GM19239 (cell line): Measurements from ENCODE around the gene CDCA4.

Source experiments
- DNase-seq: peaks from one replicate; pipeline ENCODE4 v3.0.0; 2011; ENCODE audit warnings: low spot score; ENCODE audit not compliant: insufficient read length
- FAIRE-seq: peaks from 2 replicates; lab custom pipeline; 2011; peaks lifted over from hg19 to GRCh38; lab: Jason Lieb, UNC

CDCA4 gene

DNA sequence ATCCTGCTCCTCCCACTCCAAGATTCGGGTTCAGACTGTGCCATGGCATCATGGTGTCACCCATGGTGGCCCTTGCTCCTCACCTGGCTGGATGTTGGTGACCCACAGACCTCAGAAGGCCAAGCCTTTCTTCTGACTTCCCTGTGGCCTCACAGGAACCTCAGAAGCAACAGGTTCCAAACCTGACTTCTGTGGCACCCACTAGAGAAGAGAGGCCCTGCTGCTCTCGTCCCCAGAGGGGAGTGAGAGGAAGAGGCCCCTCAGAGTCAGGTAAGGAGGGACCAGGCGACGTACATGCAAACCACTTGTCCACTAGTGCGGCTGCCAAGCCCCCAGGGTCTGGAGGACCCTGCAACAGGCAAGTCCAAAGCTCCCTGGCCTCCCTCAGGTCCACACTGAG lies 24.9 kb downstream of the CDCA4 start:
- no peak for DNase-seq
- FAIRE-seq = no peak

DNA sequence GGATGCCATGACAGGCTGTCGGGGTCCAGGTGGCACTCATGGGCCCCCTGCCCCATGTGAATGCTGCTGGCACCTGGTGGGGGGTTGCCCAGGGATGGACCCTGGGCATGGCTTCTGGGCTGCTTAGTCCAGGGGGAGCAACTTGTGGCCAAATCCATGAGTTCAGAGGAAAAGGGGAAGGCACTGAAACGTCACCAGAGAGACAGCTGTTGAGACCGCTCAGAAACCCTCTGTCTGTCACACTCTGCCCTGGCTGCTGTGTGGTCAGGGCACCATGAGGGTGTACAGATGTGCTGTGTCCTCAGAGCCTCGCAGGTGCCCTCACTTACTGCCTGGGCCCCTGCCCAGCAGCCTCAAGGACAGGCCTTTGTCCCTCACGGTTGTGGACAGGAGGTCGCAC lies 25.9 kb downstream of the CDCA4 start:
- no peak for DNase-seq
- no peak for FAIRE-seq

DNA sequence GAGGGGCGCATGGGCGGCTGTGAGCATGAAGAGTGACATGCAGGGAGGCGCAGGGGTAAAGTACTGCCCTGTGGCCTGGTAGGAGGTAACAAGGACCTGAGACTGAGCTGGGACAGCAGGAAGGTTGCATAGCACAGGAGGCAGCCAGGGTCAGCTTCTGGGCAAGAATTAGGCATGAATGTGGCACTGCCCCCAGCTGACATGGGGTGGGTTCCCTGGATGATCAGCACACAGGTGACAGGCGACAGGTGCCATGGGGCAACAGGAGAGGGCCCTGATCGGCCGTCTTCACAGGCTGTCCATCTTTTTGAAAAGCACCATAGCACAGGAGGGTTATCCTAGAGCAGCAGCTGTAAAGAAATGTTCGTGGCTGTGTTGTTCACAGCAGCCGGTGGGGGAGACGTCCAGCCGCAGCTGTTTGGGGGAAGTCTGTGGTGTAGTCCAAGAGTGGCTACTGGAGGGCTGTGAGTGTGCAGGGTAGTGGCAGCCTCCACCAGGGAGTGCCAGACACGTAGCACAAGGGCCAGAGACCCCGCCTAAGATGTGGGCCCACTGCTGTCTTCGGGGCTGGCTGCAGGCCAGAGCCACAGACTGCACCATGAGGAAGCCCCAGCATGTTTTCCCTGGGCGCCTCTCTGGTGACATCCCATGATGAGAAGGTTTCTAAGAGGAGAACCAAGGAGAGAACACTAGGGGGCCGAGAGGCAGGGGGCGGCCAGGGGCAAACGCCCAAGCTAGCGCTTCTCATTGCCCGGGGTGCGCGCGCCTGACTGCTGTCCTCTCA lies 26.9 kb downstream of the CDCA4 start:
- no peak for DNase-seq

DNA sequence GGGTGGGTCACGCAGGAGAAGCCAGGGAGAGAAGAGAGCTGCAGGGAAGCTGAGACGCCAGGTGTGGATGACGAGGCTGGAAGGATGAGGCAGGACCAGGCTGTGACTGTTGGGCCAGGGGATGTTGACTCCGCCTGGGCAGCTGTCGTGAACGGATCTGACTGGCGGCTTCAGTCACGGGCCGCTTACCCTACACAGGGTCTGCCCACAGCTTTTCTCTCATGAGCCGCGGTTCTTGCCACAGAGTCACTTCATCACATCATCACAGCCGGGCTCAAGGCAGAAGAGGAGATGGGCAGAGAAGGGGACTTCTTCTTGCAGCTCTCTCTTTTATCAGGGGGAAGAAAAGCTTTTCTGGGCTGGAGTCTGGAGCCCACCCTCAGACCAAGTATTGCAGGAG lies 27.6 kb downstream of the CDCA4 start:
- no peak for FAIRE-seq
- DNase-seq = no peak

More for the DNA sequence above, 26.9 kb downstream of the CDCA4 start:
- FAIRE-seq = no peak

DNA sequence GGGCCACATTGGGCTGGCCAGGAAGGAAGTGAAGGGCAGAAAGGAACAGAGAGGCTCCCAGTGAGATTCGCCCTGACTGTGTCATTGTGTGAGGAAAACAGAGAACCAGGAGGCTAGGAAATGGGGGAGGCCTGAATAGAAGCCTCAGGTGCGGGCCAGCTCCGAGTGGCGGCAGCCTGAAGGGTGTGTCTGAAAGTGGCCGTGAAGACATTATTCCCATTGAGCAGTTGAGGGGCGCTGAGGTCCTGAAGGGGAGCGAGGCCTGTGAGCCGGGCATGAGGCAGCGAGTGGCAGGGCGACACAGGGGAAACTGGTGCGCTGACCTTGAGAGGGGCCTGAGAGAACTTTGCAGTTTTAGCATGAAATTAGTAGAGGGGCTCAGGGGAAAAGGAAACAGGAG lies 28.4 kb downstream of the CDCA4 start:
- DNase-seq = no peak
- FAIRE-seq = no peak

DNA sequence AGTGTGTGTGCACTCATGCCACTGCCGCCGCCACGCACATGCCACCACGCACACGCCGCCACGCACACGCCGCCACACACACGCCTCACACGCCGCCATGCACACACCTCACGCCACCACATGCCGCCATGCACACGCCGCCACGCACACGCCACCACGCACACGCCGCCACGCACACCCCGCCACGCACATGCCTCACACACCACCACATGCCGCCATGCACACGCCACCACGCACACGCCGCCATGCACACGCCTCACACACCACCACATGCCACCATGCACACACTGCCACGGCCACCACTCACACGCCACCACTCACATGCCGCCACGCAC lies 29.0 kb downstream of the CDCA4 start:
- DNase-seq (no peak), FAIRE-seq (no peak)

DNA sequence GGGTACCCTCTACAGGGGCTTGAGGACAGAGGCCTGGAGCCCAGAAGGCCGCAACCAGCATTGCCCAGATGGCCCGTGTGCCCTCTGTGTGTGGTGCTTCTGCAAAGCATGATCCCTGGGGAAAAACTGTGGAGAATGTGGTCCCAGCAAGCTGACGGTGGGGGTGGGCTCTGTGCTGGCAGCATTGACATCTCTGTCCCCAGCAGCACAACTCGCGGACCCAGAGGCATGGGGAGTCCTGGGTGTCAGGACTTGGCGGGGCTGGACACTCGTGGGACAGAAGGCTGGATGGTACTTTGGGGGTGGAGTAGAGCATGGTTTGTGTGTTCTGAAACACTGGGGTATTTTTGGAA lies 31.0 kb downstream of the CDCA4 start:
- FAIRE-seq (no peak), DNase-seq (no peak)

DNA sequence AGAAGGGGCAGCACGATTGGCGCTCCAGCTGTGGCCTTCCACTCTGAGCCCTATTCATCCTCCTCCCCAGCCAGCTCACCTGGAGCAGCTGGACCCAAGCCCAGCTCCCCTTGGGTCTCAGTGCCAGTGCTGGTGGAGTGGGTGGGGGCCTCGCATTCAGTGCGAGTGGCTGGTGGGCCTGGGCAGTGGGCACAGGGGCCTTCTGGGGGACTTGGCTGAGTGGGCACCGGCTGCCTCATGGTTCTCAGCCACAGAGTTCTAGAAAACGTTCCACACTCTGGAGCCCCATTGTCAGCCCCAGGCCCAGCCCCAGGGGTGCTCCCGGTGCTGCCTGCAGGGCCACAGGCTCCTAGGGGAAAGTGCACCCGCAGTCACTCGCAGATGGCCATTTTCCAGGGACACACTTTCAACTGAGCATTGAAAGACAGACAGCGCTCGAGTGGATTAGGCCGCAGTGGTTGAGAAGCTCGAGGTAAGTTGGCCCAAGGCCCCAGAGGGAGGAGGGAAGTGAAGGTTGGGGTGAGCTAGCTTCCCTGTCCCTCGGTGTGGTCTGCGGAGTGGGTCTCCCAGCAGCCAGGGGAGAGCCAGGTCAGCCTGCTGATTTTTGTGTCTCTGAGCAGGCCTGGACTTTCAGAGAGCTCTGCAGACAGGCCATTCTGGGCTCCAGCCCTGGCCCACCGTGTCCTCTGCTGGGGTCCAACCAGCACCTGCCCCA lies 31.5 kb downstream of the CDCA4 start:
- FAIRE-seq (no peak), DNase-seq (no peak)

DNA sequence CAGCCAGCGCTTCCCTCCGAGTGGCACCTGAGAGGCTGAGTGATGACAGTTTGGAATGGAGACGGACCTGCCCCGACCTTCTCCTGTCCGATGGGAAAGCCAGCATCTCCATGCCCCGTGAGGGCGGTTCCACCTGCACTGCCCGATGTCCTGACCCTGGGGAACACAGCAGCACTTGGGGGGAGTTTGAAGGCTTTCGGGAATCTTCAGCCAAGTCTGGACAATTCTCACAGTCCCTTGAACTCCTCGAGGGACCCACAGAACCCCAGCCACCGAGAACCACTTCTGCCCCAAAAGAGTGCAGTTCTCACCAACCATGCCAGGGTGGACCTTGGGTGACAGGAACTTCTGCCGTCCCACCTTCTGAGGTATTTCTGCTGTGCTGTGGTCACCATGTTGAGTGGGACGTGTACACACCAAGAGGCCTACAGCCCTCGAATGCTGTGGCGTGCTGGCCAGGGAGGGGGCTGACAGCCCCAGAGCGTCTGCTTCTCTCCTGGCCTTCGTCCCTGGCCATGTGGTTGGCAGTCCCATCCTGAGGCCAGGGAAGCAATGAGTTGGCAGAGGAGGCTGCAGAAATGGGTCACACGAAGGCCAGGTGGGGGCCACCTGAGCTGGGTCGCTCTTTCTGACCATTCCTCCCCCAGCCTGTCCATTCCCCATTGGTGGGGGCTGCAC lies 34.3 kb downstream of the CDCA4 start:
- DNase-seq = no peak
- no peak for FAIRE-seq

DNA sequence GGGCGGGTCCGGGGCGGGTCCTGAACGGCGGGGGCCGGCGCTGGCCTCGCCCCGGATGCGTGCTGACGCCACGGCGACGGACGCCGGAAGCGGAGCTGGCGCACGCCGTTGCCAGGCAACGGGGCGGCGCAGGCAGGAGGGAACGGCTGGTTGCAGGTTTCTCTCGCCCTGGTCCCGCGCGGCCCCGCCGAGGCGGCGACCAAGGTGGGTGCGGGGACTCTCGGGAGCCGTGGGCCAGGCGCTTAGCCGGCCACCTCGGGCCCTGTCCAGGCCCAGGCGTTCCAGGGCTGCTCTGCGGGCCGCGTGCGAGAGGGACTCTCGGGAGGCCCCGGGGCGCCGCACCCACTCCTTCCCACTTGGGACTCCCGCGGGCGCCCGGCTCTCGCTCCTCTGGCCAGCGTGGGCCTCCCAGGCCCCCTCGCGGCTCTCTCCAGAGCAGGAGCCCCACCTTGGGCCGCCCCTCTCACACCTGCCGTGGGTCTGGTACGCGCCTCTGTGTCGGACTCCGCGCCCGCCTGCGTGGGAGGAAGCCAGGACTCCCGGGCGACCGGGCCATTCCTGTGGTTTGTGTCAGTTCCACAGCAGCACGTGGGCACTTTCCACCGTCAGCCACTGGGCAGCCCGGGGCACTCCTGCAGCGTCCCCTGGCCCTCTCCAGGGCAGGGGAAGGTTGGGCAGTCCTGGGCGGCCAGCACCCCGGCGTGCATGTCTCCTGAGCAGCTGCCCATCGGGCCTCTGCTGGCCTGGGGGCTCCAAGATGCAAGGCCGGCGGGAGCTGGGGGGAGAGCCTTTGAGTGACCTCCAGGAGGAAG lies 35.0 kb downstream of the CDCA4 start, which contains the start of gene CLBA1:
Gene CLBA1, plus strand, starts transcription at position 114 of the 812 bp plus-strand sequence. Its CDS starts 644 bp downstream, at position 758.
- DNase-seq (peak; percentile 100), FAIRE-seq (peak; percentile 91)

DNA sequence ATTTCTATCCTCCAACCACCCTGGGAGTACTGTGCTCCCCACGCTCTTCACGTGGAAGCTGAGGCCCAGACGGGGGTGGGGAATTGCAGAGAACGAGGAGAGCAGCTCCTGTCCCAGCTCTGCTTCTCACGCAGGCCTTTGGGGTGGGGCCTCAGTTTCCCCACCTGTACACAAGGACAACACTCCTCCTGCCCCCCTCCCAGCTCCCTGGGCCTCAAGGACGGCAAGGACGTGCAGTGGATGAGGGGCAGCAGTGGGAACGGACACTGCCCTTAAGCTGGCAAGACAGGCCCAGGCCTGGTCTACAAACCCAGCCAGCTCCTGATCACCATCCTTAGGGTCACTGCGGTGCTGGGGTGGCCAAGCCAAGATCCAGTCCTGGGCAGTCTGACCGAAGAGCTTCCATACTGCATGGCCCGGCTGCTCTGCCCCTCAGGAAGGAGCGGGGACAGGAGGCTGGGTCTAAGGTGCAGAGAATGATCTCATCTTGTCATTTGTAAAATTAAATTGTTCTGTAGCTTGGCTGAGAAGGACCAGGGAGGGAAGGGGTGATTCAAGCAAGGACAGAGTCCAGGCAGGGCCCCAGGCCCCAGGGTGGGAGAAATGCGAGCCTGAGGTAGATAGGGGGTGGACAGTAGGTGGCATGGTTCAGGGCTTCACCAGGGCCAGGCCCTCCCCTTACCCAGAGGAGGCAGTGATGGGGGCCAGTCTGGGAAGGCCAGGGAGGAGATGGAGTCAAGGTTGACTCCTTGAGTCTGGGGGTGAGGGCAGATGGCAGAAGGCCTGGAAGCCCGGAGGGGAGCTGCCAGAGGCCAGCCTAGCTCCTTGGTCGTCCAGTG lies 36.6 kb downstream of the CDCA4 start:
- no peak for FAIRE-seq
- DNase-seq = no peak

DNA sequence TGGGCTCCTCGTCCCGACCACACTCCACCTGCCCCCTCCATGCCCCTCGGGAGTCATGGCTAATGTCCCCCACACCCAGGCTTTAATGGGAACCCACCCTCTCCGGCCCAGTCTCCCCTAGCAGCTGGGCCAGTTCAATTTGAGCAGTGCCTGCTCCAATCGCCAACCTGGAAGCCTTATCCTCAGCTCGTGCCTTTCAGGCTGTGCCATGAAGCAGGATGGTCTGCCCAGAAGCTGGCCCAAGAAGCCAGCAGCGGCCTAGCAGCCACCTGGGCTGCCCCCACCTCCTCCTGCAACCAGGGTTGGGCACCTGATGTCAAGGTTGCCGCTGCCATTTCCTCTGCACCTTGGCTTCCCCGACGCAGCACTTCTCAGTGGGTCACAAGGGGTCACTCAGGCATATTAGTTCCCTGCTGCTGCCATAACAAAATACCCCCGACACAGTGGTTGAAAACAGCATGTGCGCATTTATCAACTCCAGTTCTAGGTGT lies 37.6 kb downstream of the CDCA4 start:
- no peak for FAIRE-seq

DNA sequence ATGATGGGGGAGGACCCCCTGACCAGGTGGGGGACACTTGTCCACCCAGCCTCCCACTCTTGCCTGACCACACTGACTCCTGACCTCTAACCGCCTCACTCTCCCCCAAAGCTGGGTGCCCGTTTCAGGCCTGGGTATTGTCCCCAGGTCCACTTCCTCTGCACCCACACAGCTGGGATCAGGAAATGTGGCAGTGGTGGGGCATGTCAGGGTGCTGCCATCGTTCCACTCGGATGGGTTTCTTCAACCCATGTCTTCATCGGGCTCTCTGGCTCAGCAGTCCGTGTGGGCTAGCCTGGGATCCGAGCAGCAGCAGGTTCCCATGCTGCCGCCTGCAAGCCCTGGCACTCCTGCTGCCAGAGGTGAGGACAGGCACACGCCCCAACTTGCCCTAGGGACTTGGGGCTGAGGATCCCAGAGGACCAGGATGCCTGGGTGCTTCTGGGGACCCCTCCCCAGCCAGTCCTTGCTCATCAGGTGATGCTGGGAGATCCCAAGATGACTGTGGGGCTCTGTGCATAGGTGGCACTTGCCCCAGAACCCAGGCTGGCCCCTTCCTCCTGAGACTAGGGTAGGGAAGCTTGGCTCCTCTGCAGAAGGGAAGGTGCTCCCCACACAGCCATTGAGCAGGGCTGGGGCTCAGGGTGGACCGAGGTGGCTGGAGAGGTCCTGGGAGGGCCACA lies 38.2 kb downstream of the CDCA4 start:
- no peak for FAIRE-seq
- DNase-seq = no peak

More for the DNA sequence above, 37.6 kb downstream of the CDCA4 start:
- no peak for DNase-seq

DNA sequence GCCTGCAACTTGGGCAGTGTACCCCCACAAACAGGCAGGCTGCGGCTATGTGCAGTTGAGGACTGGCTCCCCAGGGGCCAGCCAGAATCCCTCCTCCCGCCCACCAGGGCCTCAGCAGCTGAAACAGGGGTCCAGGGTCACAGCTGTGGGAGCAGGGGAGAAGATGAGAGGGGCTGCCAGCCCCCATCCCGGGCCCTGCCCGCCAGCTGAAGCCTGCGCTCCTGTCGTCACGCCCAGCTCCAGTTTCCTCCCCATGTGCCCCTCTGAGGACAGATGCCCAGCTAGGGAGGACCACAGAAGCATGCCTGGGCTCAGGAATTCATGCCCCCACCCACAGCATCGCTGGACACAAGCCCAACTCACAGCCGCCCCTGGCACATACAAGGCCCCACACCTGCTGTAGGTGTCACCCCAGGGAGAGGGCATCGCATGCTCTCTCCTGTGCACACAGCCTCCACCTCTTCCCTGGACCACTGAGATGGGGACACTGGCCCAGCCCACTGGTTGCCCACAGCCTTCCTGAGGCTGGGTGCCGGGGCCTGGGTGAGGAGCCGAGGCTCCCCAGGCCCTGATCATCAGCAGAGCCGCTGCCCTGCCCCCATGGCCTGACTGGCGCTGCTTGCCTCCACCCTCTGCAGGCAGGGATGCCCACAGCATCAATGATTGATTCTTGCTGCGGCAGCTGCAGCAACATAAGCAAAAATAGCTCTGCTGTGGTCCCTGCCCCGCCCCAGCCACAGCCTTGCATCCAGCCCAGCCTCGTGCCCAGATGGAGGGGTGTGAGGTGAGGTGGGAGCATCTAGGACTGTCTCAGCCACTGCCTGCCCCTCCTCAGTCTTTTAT lies 39.0 kb downstream of the CDCA4 start:
- no peak for DNase-seq
- no peak for FAIRE-seq

DNA sequence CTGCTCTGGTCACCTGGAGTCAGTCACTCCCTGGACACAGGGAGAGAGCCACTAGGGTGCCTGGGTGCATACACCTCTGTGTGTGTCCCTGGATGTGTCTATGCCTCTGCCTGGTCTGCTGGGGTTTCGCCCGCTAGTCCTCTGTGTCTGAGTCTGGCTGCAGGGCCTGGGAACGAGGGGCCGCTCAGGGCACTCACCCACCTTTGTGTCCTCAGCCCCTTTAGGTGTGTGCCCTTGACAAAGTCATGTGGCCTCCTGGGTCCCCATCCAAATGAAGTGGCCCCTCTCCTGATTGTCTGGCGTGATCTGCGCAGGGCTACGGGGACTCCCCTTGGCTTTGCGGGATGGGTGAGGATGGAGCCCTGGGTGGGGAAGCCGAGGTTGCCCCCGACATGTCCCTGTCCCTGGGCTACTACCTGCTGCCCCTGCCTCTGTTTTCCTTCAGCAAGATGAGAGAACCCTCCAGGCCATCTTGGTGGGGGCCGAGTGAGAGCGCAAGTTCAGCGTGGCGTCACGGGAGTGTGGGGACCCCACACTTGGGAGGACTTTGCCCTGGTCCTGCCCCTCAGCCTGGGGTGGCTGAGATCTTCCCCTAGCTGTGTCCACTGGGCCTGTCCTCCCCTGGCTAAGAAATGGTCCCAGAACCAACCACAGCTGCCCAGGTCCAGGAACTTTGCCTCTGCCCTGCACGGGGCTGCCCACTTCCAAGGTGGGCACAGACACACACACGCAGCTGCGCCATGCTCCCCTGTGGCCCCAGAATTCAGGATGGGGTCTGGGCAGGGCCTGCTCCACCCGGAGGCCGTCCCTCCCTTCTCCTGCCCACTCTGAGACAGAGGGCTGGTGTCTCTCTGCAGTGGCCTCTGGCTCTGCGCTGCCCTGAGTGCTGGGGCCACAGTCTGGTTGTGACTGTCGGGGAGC lies 40.0 kb downstream of the CDCA4 start:
- DNase-seq (no peak), FAIRE-seq (no peak)

DNA sequence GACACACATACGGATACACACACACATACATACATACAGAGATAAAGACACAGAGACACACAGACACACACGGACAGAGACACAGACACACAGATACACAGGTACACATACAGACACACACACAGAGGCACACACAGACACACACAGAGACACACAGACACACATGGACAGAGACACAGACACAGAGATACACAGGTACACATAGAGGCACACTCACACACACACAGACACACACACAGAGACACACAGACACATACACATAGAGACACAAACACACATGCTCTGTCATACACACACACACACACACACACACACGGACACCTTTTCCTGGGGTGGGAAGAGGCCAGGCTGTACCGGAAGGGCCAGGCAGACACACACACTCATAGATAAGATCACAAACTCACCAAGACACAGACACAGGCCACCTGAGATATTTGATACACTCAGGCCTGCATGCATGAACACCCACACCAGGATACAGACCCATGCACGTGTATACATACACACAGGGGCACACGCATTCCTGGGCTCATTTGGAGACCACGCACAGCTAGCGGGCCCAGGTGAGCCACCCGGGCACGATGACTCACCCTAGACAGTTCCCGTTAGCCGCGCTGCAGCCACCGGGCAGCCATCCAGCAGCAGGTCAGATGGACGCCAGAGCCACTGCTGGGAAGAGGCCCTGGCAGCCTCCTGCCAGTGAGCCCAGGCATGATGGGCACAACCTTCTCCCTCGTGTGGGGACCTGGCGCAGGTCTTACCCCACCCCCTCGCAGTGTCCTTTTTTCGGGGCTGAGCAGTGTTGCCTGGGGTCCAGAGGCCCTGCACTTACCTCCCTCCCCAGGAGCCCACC lies 40.9 kb downstream of the CDCA4 start:
- DNase-seq = no peak
- FAIRE-seq = no peak
